Measurements from ENCODE around the gene TEAD1.
A peak's percentile ranks its signal among the peaks of the same experiment; 100 is the strongest.

The TEAD1 gene

DNA sequence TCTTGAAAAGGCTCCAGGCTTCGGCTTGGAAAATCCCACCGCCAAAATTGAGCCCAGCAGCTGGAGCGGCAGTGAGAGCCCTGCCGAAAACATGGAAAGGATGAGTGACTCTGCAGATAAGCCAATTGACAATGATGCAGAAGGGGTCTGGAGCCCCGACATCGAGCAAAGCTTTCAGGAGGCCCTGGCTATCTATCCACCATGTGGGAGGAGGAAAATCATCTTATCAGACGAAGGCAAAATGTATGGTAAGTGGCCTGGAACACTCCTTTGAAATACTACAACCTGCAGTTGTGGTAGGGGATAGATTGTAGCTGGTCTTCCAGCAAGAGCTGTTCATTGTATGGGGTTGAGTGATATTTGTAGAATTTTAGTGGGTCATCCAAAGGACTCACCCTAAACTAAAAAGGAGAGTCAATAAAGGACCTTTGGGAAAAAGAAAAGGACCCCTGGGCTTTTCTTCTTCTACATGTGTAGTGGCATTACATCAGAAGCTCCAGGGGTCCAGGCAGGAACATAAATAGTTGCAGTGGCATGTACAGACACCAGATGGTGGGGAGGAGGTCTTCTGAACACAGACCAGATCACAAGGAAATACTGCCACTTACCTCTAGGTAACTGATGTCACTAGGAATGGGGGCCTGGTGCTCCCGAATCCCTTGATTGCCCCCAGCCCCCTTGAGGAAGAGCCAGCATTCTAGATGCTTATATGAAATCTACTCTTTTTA is 90.1 kb downstream of the TEAD1 start:
- no peak for DNase-seq (ENCODE audit: low spot score)

DNA sequence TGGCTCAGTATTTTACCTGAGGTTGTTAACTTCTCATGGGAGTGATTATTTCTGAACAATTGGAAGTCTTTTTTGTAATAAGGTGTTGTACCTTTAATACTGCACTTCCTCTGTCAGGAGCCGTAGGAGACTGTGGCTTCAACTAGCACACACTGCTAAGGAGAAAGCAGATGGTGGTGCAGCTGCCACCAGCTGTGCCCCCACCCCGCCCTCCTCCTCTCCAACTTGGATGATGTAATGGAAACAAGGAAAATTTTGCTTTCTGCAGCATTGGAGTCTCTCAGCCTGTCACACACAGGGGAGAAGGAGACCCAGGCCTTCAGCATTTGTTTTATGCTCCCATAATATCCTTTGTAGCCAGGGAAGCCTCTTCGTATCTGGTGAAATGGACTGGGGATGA is 91.2 kb downstream of the TEAD1 start:
- peak; percentile 42 for DNase-seq (ENCODE audit: low spot score)

DNA sequence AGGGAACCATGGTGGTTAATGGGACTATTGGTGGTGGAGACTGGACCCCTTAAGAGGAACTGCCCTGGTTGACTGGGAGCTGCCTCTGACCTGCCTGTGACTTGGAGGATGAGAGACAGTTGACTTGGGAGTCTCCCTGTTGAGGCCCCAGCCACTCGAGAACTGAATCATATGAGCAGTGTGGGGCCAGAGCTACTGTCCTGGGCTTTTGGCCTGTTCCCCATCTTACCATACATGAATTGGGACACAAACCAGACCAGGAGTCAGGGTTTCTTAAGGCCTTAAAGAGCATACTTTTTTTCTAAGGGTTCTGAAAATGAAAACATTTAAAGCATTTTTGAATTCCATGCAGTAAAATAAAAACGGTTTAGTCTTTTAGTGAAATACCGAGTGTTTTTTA is 92.8 kb downstream of the TEAD1 start:
- DNase-seq (ENCODE audit: low spot score), result no peak

DNA sequence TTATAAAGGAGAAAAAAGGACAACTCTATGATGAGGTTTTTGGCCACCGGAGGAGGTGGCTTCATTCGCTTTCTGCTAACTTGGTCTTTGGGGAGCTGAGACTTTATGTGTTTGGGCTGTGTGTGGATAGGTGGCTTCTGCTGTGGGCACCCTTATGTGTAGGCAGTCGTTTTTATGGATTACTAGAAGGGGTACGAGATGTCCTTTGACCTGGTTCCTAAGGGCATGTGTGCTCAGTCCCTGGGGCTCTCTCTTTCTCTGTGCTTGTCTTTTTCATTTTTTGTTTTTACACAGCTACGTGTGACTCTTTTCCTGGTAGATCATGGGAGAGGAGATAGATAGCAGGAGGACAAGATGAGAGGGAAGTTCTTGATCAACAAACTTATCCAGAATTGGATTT is 93.4 kb downstream of the TEAD1 start:
- no peak for DNase-seq (ENCODE audit: low spot score)

DNA sequence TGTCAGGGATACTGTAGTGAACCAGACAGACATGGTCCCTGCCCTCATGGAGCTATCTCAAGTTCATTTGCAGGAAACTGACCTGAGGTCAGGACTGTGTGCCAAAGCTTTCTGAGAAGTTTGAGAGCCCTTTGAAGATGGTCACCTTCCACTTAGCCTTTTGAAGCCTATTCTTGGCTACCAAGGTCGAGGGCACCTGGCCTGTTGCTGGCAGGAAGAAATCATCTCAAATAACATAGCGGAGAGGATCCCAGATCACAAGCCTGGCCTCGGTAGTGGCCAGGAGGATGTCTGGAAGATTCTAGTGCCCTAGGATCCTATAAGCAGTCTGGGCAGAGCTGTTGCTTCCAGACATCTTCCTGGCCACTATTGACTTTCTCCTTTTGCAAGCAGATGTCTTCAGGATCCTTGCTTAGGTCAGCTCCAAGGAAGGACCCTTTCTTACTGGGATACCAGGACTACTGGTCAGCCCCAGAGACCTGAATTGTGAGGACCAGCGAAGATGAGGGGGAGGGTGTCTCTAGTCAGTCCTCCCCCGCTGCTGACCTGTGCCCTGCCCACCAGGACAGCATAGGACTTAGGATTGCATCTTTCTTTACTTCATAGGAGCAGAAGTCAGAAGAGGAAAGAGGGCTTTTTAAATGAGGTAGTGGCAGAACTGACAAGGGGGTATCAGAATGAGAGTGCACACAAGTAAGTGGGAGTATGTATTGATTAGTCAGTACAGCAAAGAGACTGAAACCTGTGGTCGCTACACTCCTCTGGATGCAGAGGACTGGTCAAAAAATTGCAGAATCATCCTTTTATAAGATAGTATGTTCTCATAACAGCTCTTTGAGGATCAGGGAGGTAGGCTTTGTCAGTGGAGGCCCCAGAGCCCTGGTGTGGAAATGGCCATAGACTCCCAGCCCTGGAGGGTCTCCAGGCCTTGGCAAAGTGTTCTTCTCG is 94.8 kb downstream of the TEAD1 start:
- DNase-seq (ENCODE audit: low spot score), result no peak

DNA sequence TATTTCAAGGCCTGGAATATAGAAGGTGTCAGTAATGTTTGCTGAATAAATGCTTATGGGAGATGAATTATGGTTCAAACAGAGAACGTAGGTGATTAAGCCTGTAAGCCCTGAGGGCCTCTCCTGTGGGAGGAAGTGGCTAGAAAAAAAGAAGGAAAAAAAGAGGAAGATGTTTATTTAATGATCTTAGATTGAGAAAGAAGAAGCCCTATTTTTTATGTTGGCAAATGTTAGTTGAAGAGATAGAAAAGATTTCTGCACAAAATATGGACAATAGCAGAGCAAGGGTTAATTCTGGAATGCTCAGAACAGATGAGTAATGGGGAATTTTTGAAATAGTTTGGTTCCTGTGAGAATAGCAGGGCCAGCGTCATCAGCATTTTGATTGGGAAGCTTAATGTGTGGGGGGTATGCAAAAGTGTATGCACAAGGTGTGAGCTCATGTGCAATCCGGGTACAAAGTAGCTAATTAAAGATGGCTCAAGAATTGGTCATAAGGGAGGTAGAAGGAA is 95.7 kb downstream of the TEAD1 start:
- peak; percentile 76 for DNase-seq (ENCODE audit: low spot score)

DNA sequence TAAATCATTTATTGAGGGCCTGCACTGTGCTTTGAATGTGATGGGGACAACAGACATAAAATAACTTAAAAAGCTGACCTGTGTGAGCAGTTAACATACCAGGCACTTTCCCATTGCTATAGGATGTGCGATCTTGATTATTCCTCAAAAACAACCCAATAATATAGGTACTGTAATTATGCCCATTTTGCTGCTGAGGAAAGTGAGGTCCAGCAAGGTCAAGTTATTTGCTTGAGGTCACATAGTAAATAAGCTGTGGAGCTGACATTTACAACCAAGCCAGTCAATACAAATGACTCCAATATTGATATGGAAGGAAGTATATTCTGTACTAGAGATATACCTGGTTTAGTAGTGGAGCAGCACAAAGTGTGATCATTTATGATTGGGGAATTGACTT is 96.2 kb downstream of the TEAD1 start:
- no peak for DNase-seq (ENCODE audit: low spot score)

DNA sequence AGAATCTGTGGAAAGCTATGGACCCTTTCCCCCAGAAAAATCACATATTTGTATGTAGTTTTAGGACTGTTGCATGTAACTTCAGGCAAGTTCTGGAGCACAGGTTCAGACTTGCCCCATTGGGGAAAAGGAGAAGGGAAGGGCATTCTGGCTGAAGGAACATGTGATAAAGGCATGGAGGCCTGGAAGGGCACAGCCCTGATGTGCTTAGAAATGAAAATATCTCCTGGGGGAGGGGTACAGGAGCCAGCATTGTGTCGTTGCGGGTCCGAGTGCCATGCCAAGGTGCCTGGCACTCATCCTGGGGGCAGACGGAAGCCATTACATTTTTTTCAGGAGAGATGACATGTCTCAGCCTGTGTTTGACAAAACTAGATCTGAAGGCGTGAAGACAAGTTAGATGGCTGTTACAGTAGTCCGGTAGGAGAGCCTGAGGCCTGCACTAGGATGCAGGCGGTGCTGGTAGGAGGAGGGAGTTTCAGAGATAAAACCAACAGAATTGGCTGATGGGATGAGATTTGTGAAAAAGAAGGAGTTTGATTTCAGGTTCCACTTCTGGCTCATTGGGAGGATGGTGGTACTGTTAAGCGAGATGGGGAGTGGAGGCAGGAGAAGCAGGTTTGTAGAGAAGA is 96.9 kb downstream of the TEAD1 start:
- DNase-seq (ENCODE audit: low spot score), result no peak

DNA sequence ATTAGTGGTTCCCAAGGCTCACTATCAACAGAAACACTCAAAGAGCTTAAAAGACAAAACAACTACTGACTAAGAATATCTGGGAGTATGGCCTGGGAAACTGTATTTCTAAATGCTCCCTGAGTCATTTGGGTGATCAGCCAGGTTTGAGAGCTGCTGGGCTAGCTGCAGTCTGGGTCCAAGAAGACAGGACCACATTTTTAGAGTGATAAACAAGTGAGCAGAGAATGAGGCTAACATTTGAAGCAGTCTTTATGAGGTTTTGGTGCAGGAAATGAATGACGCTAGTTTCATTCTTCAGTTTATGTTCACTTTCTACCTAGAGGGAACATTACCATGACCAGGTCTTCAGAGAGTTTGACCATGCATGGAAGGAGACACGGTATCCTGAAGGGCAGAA is 97.7 kb downstream of the TEAD1 start:
- DNase-seq (ENCODE audit: low spot score), result peak; percentile 58

DNA sequence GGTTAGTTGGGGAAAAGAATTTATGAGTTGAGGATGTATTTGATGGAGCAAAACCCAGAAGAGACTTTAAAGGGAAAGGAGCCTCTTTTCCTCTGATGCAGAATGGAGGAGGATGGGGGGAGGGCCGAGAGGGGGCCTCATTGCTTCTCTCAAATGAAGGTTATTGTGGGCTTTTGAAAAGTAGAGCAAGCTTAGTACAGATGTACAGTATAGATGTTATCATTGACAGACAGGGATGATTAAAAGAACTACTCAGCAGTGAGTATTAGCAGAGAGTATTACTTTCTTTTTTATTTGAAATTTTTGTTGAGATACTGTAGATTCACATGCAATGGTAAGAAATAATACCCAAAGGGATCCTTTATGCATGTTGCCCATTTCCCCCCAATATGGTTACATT is 98.1 kb downstream of the TEAD1 start:
- DNase-seq (ENCODE audit: low spot score), result no peak

DNA sequence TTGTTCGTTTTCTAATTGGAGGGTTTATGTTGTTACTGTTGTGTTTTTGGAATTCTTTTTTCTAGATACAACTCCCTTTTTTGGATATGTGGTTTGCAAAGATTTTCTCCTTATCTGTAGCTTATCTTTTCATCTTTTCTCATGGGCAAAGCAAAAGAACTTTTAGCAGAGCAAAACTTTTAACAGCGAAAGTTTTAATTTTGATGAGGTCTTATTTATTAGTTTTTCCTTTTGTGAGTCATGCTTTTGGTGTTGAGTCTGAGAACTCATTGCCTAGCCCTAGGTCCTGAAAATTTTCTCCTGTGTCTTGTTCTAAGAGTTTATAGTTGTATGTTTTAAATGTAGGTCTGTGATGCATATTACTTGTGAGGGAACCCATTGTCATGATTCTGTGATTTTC is 99.4 kb downstream of the TEAD1 start:
- DNase-seq (ENCODE audit: low spot score), result no peak

DNA sequence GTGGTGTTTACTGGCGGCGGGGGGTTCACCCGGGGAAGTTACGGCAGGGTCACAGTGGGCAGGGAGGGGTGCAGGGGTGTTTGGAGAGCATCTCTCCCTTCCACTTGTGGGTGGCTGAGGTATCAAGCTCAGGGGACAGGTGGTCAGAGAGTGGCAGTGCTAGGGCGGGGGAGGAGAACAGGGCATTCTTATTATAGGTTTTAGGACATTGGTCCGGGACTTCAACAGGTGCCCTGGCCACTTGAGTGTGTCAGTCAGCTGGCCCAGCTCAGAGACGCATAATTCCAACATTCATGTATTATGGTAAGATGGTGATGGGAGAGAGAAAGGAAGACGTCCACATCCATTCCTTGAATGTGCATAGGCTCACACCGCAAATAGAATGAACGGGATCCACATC is 101.7 kb downstream of the TEAD1 start:
- no peak for DNase-seq (ENCODE audit: low spot score)

DNA sequence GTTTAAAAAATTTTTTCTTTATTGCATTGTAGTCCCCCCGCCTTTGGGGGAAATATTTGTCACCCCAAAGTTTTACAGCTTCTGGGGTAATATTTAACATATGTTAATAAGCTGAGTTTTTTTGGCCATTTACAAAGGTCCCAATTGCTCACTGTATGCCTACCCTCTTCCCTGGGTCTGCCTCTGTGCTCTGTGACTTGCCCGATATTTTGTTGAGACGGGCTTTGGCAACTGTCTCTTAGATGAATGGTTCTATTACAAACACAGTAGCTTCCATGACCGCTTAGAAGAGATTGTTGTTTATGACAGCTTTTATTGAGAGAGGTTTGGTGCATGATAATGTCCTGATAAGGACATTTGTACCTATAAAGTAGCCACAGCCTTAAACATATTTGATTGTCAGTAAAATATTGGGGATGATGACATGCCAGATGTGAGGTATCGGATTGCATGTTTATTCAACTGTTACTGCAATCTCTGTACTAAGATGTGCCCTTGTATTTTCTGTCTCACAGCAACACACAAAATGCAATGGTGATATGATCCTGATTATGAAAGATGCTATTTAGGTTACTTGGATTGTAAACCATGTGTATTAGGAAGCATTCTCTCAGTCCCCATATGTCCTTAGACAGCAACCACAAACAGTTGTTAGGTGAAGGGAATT is 103.1 kb downstream of the TEAD1 start:
- DNase-seq (ENCODE audit: low spot score), result peak; percentile 29

DNA sequence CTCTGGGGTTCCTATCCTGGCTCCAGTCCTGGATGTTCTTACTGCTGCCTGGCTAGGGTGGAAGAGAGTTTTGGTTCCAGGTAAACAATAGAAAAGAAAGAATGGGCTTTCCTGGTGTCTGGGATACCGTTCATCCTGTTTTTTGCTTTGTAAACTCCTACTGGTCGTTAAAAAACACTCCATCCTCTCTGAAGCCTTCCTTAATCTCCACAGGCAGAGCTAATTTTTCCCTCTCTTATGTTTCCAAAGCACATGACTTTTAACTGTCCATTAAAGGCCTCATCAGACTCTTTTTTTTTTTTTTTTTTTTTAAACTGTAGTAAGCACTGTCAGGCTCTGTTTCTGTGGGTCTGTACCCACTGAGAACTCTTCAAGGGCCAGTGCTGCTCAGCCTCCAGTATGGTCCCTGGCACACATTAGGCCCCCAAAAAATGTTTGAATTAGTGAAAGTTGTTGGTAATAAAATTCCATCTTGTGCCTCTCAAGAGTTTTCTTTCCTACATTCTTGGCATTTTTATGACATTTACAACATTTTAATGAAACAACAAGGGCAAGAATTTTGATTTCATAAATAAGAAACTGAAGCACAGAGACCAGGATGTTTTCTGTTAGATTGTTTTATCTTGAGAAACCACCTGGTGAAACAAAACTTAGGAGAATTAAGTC is 104.2 kb downstream of the TEAD1 start:
- DNase-seq (ENCODE audit: low spot score), result no peak

DNA sequence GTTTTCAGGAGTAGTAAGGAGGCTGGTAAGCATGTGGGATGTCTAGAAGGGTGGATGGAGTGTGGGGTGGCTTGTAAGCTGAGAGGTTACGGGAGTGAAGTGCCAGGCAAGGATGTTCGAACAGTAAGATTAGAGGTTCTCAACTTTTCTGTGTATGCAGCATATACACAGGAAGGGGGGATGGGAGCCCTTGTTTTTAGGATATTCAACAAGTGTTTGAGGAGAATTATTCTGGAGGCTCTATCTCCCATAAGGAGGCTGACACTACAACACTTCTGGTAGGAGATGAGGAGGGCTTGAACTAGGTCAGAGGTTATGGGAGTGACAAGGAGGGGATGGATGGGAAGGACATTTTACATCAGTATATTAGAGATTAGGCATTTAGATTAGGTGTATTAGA is 109.5 kb downstream of the TEAD1 start:
- DNase-seq (ENCODE audit: low spot score), result no peak

DNA sequence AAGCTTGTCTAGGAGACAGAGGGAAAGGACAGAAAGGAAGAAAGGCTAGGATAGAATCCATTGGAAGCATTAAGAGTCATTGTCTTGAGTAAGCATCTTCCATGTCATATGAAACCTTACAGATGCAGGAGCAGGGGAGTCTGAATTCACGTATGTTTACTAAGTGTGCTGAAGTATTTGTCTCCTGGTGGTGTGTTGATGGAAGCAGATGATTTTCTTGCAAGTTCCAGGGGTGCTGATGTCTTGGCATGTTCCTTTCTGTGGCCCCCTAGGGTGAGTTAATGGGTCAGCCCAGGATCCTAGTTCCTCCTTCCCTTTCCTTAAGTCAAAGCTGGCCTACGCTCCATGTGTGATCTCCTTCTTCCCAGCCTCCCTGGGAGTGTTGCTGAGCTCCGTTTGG is 110.2 kb downstream of the TEAD1 start:
- DNase-seq (ENCODE audit: low spot score), result no peak

DNA sequence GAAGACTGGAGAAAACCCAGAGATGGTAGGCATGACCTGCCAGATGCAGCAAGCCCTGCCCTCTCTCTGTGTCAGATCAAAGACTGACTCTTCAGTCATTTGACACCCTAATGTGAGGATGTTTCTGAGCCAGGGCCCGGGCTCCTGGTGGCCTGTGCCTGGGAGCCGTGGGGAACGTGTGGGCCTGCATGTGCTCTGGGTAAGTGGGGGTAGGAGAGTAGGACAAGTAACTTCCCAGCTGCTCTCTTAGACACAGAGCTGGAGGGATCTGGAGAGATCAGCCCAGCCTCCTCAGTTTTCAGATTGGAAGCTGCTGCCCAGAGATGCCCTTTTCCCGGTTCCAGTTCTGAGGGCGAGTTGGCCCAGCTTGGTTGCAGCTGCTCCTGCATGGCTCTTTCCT is 110.8 kb downstream of the TEAD1 start:
- no peak for DNase-seq (ENCODE audit: low spot score)

DNA sequence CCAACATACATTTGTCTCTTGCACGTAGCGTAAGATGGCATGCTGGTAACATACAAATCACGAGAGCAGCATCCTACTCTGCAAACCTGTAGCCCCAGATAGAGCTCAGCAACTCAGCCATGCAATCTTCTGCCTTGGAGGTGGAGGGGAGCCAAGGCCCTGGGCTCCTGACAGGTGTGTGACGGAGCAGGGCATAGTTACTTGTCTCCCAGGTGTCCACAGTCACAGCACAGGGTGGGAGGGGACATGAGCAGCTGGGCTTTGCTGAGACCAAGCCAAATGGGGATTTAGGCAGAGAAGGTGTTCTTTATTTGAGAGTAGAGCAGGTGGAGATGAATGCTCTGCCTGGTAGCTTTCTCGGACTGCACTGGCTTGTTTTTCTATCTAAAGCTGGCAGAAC is 111.7 kb downstream of the TEAD1 start:
- no peak for DNase-seq (ENCODE audit: low spot score)

DNA sequence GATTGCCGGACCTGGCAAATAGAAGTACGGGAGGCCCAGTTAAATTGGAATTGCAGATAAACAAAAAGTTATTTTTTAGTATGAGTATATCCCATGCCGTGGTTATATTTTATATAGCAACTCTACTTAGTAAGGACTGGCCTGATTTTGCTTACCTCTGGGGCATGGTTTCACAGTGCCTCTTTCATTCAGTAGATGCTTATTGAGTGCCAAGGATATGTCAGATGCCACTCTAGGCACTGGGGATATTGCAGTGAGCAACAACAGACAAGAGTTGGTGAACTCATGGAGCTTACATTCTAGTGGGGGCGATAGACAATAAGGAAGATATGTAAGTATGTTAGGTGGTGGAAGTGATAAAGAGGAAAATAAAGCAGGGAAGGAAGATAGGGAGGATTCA is 112.2 kb downstream of the TEAD1 start:
- no peak for DNase-seq (ENCODE audit: low spot score)

DNA sequence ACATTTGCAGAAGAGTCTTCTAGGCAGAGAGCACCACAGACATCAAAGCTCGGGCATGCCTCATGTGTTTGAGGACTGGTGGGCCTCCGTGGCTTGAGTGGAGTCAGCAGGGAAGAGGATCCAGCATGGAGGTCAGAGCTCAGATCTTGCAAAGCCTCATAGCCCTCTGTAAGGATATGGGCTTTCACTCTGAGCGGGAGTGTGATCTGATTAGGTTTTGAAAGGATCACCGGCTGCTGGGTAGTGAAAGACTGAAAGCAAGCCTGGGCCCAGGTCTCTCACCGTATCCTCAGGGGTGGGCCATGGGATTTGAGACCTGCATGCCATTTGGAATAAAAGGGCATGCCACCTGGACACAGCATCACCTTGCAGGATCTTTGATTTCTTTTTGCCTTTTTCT is 112.7 kb downstream of the TEAD1 start:
- DNase-seq (ENCODE audit: low spot score), result no peak

DNA sequence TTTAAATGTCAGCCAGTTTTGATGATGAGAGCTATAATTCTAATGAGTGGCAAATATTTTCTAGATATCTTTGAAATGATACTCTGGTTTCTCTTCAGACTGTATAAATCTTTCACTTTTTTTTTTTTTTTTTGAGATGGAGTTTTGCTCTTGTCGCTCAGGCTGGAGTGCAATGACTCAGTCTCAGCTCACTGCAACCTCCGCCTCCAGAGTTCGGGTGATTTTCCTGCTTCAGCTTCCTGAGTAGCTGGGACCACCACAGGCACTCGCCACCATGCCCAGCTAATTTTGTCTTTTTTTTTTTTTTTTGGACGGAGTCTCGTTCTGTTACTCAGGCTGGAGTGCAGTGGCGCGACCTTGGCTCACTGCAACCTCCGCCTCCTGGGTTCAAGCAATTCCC is 113.6 kb downstream of the TEAD1 start:
- no peak for DNase-seq (ENCODE audit: low spot score)

DNA sequence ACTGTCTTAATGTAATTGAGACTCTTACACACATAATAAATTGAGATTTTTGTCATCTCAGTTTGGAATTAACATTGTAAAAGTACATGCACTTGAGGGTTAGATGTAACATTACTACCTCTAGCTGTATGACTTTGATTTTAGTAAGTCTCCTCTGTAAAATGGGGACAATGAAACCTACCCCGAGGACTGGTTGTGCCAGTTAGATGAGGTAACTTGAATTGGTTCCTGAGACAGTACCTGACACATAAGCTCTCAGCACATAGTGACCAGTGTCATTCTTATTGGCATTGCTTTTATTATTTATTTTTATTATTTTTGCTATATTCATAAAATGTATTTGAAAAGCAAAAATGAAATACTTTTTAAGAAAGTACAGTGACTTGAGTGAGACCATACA is 114.8 kb downstream of the TEAD1 start:
- DNase-seq (ENCODE audit: low spot score), result no peak
